ENCODE data around the gene CHP1. TPM values are rescaled to one million over a fixed set of nuclear protein-coding genes. Genes with fewer than 3 reads are reported as not detected.

Gene CHP1
- total and polyA plus RNA-seq, 2 of the 8 experiments (the other 6 are each of a cell fraction or from before 2014, with no cell fraction given): 45.2 to 89.0 TPM

GRCh38 chr15:41307679-41308078, 76.6 kb downstream of the CHP1 start:
- Histone ChIP-seq H3K79me1 (ENCODE audit: low read depth, low read length) (no peaks in the 10 kb centered on the region), H3K18ac (ENCODE audit: extremely low read depth, low read length) (no peak overlapping the region), H3K56ac (replicated peaks; ENCODE audit: insufficient read length, low read depth, low read length) (no peak overlapping the region), H2BK15ac (ENCODE audit: low read length) (no peak overlapping the region), H3K4ac (replicated peaks; ENCODE audit: insufficient read length, low read depth, low read length) (no peak overlapping the region), H2BK12ac (ENCODE audit: low read depth, low read length) (no peak overlapping the region), H3K36me3 (ENCODE audit: control insufficient read depth in 2 of 4, insufficient read depth in 4 of 4, low read length in 3 of 4) (peaks cover 0 to 24% (median under 1%) of the 10 kb centered on the region in 4 experiments; a peak in 5 of 8 replicates), H4K20me1 (replicated peaks in 1 of 2; ENCODE audit: control insufficient read depth in 1 of 2, insufficient read depth in 2 of 2, low read length in 2 of 2) (peaks cover 0 to 8% of the 10 kb centered on the region in 2 experiments), H3K23me2 (ENCODE audit: low read depth, low read length) (no peaks in the 10 kb centered on the region), H2BK5ac (ENCODE audit: low read depth, low read length) (no peak overlapping the region), H4K91ac (replicated peaks; ENCODE audit: insufficient read length, low read length) (no peak overlapping the region), H2AFZ (ENCODE audit: low read length) (no peak overlapping the region), H3K27ac (ENCODE audit: low read depth, low read length) (no peak overlapping the region), H4K8ac (ENCODE audit: extremely low read depth, insufficient read depth, low read length) (no peak overlapping the region), H2BK120ac (replicated peaks; ENCODE audit: low read depth, low read length) (no peak overlapping the region), H2AK5ac (ENCODE audit: low read depth, low read length) (no peak overlapping the region), H3K4me3 (ENCODE audit: extremely low read depth in 1 of 4, insufficient read depth in 2 of 4, low read depth in 3 of 4, low read length in 4 of 4) (no peak overlapping the region), H2BK20ac (ENCODE audit: low read length) (no peak overlapping the region), H4K5ac (ENCODE audit: insufficient read length, low read depth, low read length) (no peak overlapping the region), H3K14ac (ENCODE audit: insufficient read length) (no peak overlapping the region), H3K23ac (ENCODE audit: insufficient read length) (no peak overlapping the region), H3K79me2 (ENCODE audit: control insufficient read depth in 1 of 2, insufficient read depth in 2 of 2, low read length in 2 of 2) (no peaks in the 10 kb centered on the region), H3K4me2 (ENCODE audit: insufficient read depth in 1 of 2, low read depth in 2 of 2, low read length in 2 of 2) (no peak overlapping the region), H3K9me3 (ENCODE audit: insufficient read depth in 2 of 2, low read depth in 1 of 2, low read length in 1 of 2) (no peaks in the 10 kb centered on the region), H3K27me3 (replicated peaks in 1 of 4; ENCODE audit: control insufficient read depth in 3 of 4, extremely low read depth in 1 of 4, insufficient read depth in 3 of 4, low read length in 3 of 4) (no peaks in the 10 kb centered on the region), H3K9ac (replicated peaks in 1 of 4; ENCODE audit: extremely low read depth in 1 of 4, low read depth in 3 of 4, low read length in 3 of 4) (no peak overlapping the region), H3K4me1 (replicated peaks in 1 of 4; ENCODE audit: control insufficient read depth in 3 of 4, insufficient read depth in 4 of 4, low read length in 3 of 4) (peaks cover 0 to 11% (median 0%) of the 10 kb centered on the region in 4 experiments; a peak in 2 of 7 replicates)
- WGBS, 2 experiments (ENCODE audit: extremely low coverage in 1 of 2, insufficient coverage in 1 of 2, insufficient read length in 1 of 2, insufficient replicate concordance in 2 of 2, low coverage in 1 of 2, low lambda C conversion rate in 2 of 2, missing lambda C conversion rate in 1 of 2): 95% methylated on average over 5 of the region's 5 CpGs; no CpG with 5 or more reads in 1 of the 2 experiments
- ChIA-PET POLR2A (ENCODE audit: partially characterized antibody) (interaction anchor here (0.7 to 2.7 kb wide), 7 partner anchors 9 to 162 kb away, joined by 3 to 12 read pairs (median 3); partner anchors contain the start of genes NUSAP1 and OIP5), CTCF (ENCODE audit: partially characterized antibody) (no interaction called here)
- FAIRE-seq (no peak), DNase-seq (ENCODE audit: low read depth in 1 of 2, low spot score in 2 of 2) (no peak)
- TF ChIP-seq TAF7 (optimal IDR thresholded peaks at IDR 0.05; ENCODE audit: borderline replicate concordance, low read depth, low read length): no peak
- no peak for TF ChIP-seq MAX (IDR thresholded peaks at IDR 0.05)
- no peak for TF ChIP-seq EP300 (IDR thresholded peaks at IDR 0.05; ENCODE audit: borderline replicate concordance in 1 of 2, low read depth in 2 of 2, low read length in 2 of 2)
- TF ChIP-seq POLR2AphosphoS5 (IDR thresholded peaks at IDR 0.05; ENCODE audit: low read depth, low read length): no peak
- no peak for TF ChIP-seq E2F6 (IDR thresholded peaks at IDR 0.05)
- TF ChIP-seq KDM4A (IDR thresholded peaks at IDR 0.05; ENCODE audit: low read depth, low read length, severe bottlenecking): no peak
- no peak for TF ChIP-seq RBBP5 (IDR thresholded peaks at IDR 0.05; ENCODE audit: borderline replicate concordance, low read depth, low read length)
- TF ChIP-seq CBX8 (IDR thresholded peaks at IDR 0.05; ENCODE audit: borderline replicate concordance, low read depth, low read length): no peak
- no peak for TF ChIP-seq NRF1 (IDR thresholded peaks at IDR 0.05; ENCODE audit: low read depth, low read length)
- TF ChIP-seq CEBPB (IDR thresholded peaks at IDR 0.05; ENCODE audit: low read depth, low read length): no peak
- TF ChIP-seq CHD2 (IDR thresholded peaks at IDR 0.05; ENCODE audit: low read length): no peak
- no peak for TF ChIP-seq JUND (IDR thresholded peaks at IDR 0.05; ENCODE audit: low read length)
- no peak for TF ChIP-seq SIRT6 (IDR thresholded peaks at IDR 0.05; ENCODE audit: low read length)
- TF ChIP-seq NANOG (IDR thresholded peaks at IDR 0.05; ENCODE audit: insufficient read depth, low read depth, low read length, poor library complexity, severe bottlenecking): no peak
